Erythroblast (primary cell): Measurements from ENCODE around the gene PCBP3.

ENCODE experiments used
- GATA1 ChIP-seq: IDR thresholded peaks from 2 replicates; pipeline ENCODE4 v1.6.1; 2011; ENCODE audit warnings: low read depth, mild to moderate bottlenecking, control low read depth, low read length, moderate library complexity
- POLR2A ChIP-seq: IDR thresholded peaks from 2 replicates; pipeline ENCODE4 v1.6.1; 2011; ENCODE audit warnings: mild to moderate bottlenecking, low read length

DNA sequence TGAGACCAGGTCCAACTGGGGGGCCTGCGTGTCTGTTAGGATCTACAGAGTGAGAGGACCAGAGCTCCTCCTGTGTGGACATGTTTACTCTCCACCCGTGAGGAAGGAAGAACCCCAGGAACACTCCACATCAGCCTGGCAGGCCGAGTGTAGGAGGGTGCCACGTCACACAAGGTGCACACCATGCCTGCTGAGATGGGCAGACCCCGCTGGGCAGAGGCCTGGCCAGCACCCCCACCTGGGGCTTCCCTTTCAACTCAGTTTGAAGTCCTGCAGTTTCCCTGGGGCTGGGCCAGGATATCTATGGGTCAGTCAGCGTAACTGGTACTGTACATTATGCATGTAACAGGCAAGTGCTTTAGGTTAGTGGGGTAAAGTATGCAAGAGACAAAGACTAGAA lies 30.1 kb upstream of the PCBP3 start:
- TF ChIP-seq POLR2A, result no peak
- no peak for TF ChIP-seq GATA1
